HL-60 (cell line): ENCODE data around the gene EDRF1.

Experiments used
- DNase-seq, 2 experiments: peaks; one replicate each; pipeline ENCODE4 v3.0.0-alpha.2; 2010 to 2020; ENCODE audit warnings: low read depth in 1 of 2, low spot score in 1 of 2
- H3K27ac ChIP-seq: fragments of 250-450 bp; sonication (Bioruptor Pico); replicated peaks from 2 replicates; pipeline ENCODE4 v1.5.1; 2020; ENCODE audit warnings: mild to moderate bottlenecking, moderate library complexity
- H3K27me3 ChIP-seq: fragments of 250-450 bp; sonication (Bioruptor Pico); 2 replicates; pipeline ENCODE4 v1.5.1; 2021; ENCODE audit warnings: mild to moderate bottlenecking, moderate library complexity; ENCODE audit not compliant: insufficient read depth, poor library complexity, severe bottlenecking
- H3K4me3 ChIP-seq: replicated peaks from 2 replicates; pipeline ENCODE4 v1.5.1; 2011; ENCODE audit warnings: mild to moderate bottlenecking, control low read depth, low read length; ENCODE audit not compliant: insufficient read depth
- GABPA ChIP-seq: IDR thresholded peaks from 2 replicates; pipeline ENCODE4 v1.6.1; 2012; ENCODE audit warnings: low read depth
- POLR2AphosphoS5 ChIP-seq: IDR thresholded peaks from 2 replicates; pipeline ENCODE4 v1.6.1; 2012; ENCODE audit warnings: low read depth
- SPI1 ChIP-seq: IDR thresholded peaks from 2 replicates; pipeline ENCODE4 v1.6.1; 2012; ENCODE audit warnings: low read depth, mild to moderate bottlenecking, borderline replicate concordance
- TF ChIP-seq, protein P1 (sequence below): IDR thresholded peaks from one replicate; pipeline ENCODE4 v1.5.1; 2011; ENCODE audit warnings: low read length, control low read depth, inconsistent platforms; ENCODE audit not compliant: insufficient read depth
- TF ChIP-seq, protein P2 (sequence below): IDR thresholded peaks from 2 replicates; pipeline ENCODE4 v1.6.1; 2012; ENCODE audit warnings: low read depth; ENCODE audit not compliant: insufficient replicate concordance

Gene EDRF1

DNA sequence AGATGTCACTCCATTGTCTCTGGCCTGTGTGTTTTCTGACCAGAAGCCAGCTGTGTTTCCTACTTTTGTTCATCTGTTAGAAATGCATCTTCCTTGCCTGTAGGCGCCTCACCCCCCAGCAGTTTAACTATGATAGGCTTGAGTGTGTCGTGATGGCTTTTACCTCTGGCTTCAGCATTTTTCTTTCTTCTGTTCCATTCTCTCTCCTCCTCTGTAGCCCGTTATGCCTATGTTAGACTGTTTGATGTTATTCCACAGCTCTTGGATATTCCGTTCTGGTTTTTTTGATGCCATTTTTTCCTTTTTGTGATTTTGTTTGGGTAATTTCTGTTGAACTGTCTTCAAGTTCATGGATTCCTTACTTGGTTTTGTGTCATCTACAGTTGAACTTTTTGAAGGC lies 38.2 kb downstream of the EDRF1 start:
- Histone ChIP-seq H3K27me3 (no peaks in the 10 kb centered on the region), H3K27ac (no peak overlapping the region), H3K4me3 (no peak overlapping the region)
- DNase-seq = no peak
- TF ChIP-seq SPI1 (no peak), GABPA (no peak), POLR2AphosphoS5 (no peak)
- TF ChIP-seq, protein P1, sequence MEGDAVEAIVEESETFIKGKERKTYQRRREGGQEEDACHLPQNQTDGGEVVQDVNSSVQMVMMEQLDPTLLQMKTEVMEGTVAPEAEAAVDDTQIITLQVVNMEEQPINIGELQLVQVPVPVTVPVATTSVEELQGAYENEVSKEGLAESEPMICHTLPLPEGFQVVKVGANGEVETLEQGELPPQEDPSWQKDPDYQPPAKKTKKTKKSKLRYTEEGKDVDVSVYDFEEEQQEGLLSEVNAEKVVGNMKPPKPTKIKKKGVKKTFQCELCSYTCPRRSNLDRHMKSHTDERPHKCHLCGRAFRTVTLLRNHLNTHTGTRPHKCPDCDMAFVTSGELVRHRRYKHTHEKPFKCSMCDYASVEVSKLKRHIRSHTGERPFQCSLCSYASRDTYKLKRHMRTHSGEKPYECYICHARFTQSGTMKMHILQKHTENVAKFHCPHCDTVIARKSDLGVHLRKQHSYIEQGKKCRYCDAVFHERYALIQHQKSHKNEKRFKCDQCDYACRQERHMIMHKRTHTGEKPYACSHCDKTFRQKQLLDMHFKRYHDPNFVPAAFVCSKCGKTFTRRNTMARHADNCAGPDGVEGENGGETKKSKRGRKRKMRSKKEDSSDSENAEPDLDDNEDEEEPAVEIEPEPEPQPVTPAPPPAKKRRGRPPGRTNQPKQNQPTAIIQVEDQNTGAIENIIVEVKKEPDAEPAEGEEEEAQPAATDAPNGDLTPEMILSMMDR = no peak
- TF ChIP-seq, protein P2, sequence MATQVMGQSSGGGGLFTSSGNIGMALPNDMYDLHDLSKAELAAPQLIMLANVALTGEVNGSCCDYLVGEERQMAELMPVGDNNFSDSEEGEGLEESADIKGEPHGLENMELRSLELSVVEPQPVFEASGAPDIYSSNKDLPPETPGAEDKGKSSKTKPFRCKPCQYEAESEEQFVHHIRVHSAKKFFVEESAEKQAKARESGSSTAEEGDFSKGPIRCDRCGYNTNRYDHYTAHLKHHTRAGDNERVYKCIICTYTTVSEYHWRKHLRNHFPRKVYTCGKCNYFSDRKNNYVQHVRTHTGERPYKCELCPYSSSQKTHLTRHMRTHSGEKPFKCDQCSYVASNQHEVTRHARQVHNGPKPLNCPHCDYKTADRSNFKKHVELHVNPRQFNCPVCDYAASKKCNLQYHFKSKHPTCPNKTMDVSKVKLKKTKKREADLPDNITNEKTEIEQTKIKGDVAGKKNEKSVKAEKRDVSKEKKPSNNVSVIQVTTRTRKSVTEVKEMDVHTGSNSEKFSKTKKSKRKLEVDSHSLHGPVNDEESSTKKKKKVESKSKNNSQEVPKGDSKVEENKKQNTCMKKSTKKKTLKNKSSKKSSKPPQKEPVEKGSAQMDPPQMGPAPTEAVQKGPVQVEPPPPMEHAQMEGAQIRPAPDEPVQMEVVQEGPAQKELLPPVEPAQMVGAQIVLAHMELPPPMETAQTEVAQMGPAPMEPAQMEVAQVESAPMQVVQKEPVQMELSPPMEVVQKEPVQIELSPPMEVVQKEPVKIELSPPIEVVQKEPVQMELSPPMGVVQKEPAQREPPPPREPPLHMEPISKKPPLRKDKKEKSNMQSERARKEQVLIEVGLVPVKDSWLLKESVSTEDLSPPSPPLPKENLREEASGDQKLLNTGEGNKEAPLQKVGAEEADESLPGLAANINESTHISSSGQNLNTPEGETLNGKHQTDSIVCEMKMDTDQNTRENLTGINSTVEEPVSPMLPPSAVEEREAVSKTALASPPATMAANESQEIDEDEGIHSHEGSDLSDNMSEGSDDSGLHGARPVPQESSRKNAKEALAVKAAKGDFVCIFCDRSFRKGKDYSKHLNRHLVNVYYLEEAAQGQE = no peak

DNA sequence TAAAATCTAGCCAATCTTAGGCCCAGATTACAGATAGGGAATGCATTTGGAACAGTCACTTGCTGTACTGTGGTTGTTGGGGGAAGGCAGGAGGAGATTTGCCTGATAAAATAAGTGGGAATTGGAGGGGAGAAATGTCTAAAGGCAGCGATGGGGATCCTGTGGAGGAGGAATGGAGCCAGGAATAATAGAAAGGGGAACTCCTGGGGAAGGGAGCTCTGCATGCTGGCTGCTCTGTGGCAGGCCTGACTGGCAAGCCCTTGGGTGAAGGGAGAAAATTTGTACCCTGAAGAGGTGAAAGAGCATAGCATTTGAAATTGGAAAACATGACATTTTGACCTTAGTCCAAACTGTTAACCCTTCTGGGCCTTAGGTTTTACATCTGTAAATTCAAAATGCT lies 42.5 kb downstream of the EDRF1 start:
- H3K4me3 ChIP-seq = no peak overlapping the region
- no peak for DNase-seq
- H3K27me3 ChIP-seq = no peaks in the 10 kb centered on the region
- H3K27ac ChIP-seq = no peak overlapping the region
- TF ChIP-seq, protein P2 = no peak
- no peak for TF ChIP-seq GABPA
- TF ChIP-seq, protein P1 = no peak
- no peak; the same call in 1 of the 2 replicates for TF ChIP-seq SPI1
- no peak for TF ChIP-seq POLR2AphosphoS5

DNA sequence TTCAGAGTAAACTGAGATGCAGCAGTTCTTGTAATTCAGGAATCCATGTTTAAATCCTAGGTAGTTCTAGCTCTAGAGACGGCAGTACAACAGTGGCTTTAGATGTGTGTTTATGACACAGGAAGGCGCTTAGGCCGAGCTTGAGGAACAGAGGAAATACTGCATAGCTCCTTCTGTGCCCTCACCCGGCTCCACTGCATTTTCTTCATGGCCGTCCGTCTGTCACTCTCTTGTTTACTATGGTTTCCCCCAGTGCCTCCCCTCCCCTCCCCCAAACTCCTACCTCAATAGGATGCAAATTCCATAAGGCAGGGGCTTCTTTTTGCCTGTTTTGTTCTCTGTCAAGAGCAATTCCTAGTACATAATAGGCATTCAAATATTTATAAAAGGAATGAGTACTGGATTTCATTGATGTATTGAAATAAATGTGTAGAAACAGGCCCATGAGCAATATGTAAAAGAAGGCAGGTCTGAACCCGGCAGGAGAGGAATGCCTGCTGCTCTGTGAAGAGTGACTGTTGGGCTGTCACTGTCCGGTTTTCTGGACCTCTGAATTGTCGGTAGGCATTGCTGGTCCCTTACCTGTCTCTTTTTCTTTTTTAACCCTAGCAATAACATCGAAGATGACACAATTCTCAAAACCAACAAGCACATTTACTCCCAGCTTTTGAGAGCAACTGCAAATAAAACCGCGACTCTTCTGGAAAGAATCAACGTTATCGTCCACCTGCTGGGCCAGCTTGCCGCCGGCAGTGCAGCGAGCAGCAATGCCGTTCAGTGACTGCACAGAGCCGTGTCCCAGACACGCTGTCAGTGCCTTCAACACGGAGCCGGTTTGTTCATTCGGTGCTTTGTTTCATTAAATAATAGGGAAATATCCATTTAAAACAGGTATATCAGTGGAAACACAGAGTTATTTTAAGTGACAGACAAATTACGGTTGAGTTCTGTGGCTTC lies 43.5 kb downstream of the EDRF1 start:
- H3K27ac ChIP-seq = no peak overlapping the region
- no peak for DNase-seq
- H3K27me3 ChIP-seq = no peaks in the 10 kb centered on the region
- TF ChIP-seq, protein P1 = no peak
- TF ChIP-seq POLR2AphosphoS5 = no peak
- TF ChIP-seq, protein P2 = no peak
- no peak for TF ChIP-seq GABPA
- no peak for TF ChIP-seq SPI1
- no peak overlapping the region for H3K4me3 ChIP-seq
